EL (cell line): ENCODE data around the gene AGL.
"Not testable (repeated sequence)": the region's sequence is repeated elsewhere in the genome, so short reads cannot be mapped to it uniquely, and the experiment has no call there.

Experiments used
- DNase-seq: peaks from one replicate; pipeline ENCODE4 v3.0.0-alpha.2; 2016

AGL gene

GRCh38 chr1:99849744-99850458, at the start of gene AGL:
AGL (plus strand) TSS chr1:99850361; CDS start chr1:99851043, 682 bp downstream.
- DNase-seq, result peak; percentile 83

GRCh38 chr1:99801584-99801983, 48.6 kb upstream of the AGL start:
- DNase-seq, result no peak

GRCh38 chr1:99806882-99807281, 43.3 kb upstream of the AGL start:
- DNase-seq, result no peak

DNA sequence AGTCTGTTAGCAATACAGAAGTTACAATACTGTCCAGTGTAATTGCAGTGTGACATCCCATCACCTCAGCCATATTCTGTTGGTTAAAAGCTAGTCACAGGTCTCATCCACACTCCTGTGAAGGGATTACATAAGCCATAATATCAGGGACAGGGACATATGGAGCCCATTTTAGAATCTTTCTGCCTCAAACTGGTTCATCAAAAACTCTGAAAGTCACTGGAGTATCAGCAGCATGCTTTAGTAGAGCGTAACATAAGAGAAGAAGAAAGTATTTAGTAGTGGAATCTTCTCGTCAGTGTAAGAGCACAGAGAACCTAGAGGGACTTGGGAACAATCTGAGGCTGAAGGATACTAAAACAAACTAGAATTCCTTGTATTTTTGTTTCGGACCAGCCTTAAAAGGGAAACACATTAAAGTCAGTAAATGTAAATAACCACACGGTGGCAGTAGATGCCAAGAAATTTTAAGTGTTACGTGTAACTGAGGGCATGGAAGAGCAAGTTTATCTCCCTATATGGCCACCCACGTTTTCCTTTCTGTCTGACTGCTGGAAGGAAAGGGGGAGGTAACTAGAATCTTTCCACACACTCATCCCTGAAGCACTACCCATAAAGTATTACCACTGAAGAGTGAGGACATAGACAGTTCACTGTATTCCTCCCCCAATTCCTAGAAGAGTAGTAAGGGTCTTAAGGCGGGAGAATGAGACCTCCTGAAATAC, 41.6 kb upstream of the AGL start:
- peak; percentile 90 for DNase-seq

GRCh38 chr1:99811075-99811474, 39.1 kb upstream of the AGL start:
- DNase-seq, result no peak

DNA sequence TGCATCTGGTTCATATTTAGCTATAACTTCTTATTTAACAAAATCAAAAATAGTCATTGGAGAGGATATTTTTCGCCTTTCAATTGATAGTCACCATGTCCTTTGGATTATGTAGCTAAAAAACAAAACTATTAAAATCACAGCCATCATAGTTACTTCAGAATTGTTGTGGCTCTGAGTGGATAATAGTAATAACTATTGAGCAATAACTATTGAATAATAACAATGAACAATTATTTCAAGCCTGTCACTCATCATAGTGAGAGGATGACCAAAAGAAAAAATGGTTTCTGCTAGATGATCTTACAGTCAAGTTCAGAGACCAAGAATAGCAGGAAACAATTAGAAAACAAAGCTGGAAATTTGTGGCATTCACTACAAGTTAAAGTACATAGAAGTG, 38.4 kb upstream of the AGL start:
- no peak for DNase-seq

GRCh38 chr1:99814373-99814900, 35.7 kb upstream of the AGL start:
- DNase-seq, result no peak

DNA sequence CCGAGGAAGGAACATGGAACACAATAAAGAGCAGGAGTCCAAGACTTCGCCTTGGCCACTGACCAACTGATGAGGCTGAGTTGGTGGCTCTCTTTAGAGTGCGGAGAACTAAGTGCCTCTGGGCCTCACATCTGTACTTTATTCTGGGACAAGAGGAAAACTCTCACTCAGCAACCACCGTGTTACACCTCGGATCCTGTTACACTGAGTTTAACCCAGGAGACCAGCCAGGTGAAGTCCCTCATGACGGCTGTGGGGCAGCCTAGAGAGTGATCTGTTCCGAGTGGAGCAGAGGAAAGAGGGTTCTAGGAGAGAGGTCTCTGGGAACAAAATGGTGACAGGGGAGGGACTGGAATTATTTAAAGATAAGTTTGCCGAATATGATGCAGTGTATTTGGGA, 33.5 kb upstream of the AGL start:
- DNase-seq, result no peak

DNA sequence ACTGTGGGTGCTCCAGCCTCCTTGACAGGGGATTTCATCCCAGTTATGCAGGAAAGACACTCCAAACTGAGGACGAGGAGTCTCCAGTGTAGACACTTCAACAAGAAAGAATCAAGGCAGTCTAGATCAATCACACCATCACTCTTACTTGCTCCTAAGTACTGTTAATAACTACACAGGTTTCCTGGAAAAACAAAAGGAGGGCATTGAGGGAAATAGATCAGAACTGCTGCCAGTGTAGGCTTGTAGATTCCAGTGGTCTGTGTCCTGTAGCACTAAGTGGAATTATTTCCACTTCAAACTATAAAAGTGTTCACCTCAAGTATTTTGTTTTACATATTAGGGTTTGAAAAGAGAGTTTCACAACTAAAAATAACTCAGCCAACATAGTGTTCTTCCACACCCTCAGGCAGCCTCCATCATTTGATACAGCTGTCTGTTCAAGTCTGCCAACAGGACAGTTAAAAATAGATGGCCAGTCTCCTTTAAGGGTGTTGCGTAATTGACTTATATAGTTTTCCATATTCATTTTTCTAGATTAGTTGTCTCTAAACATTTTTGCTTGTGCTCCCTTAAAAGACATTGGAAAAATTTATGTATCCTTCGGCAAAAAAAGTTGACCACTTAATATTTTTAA, 32.0 kb upstream of the AGL start:
- no peak for DNase-seq

DNA sequence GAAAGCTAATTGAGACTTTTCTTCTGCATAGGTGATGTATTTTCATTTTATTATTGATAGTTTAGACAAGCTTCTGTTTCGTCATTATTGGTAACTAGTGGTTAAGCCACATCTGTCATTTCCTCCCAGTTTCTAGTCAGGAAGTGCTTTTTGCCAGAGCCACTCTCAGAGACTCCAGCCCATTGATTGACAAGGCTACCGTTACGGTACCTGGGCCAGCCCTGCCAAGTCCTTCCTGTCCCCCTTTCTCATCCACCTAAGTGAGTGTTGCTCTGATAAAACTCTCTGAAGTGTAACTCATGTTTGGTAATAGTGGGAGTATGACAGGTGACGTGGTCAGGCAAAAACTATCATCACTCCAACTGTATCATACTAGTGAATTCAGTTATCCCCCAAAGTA, 29.6 kb upstream of the AGL start:
- no peak for DNase-seq

- DNase-seq, result no peak
Observed at GRCh38 chr1:99825098-99825497, 25.1 kb upstream of the AGL start.

- DNase-seq, result no peak
Observed at GRCh38 chr1:99825702-99826101, 24.5 kb upstream of the AGL start.

DNA sequence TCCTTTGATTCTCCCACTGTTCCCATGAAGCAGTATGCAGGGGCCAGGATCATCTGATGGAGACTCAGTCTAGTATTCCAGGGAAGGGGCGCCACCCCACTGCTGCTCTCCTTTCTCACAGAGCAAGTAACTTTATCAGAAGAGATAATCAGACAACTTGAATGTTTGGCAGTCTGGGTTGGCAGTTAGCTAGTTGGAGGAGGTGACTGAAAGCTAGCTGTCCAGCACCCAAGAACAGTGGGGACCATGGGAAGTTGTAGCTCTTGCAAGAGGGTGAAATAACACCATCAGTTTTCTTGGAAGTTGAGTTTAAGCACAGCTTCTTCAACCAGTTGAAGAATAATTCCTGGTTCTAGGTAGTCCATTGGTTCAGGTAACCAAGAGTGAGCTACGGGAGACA, 22.2 kb upstream of the AGL start:
- no peak for DNase-seq

- DNase-seq, result no peak
Observed at GRCh38 chr1:99829269-99829668, 20.9 kb upstream of the AGL start.

DNA sequence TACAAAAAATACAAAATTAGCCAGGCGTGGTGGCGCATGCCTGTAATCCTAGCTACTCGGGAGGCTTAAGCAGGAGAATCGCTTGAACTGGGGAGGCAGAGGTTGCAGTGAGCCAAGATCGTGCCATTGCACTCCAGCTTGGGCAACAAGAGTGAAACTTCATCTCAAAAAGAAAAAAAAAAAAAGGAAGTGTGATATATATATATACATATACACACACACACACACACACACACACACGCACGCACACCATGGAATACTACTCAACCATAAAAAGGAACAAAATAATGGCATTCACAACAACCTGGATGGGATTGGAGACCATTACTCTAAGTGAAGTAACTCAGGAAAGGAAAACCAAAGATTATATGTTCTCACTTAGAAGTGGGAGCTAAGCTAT, 16.2 kb upstream of the AGL start:
- not testable (repeated sequence) for DNase-seq

DNA sequence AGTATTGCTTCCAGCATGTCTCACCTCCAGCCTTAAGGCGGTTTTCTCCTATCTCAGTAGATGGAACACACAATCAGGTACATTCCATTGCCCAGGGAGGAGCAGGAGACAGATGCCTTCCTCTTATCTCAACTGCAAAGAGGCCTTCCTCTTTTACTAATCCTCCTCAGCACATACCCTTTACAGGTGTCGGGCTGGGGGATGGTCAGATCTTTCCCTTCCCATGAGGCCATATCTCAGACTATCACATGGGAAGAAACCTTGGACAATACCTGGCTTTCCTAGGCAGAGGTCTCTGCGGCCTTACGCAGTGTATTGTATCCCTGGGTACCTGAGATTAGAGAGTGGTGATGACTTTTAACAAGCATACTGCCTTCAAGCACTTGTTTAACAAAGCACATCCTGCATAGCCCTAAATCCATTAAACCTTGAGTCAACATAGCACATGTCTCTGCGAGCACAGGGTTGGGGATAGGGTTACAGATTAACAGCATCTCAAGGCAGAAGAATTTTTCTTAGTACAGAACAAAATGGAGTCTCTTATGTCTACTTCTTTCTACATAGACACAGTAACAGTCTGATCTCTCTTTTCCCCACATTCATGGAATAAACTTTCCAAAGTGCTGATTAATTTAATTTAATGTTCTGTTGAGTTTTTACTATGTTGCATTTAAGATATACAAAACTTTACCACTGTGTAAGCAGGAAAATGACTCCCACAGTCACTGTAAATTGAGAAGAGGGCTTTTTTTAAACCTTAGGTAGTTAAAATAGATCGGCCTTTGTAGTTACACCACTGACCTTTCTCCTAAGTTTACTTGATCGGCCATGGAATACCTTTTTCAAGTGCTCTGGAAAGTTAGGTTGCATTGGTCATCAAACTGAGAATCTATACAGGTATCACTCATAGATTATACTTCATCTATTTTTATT, 13.7 kb upstream of the AGL start:
- not testable (repeated sequence) for DNase-seq

- DNase-seq, result not testable (repeated sequence)
Observed at GRCh38 chr1:99840353-99840752, 9.8 kb upstream of the AGL start.

- no peak for DNase-seq
Observed at GRCh38 chr1:99843760-99844159, 6.4 kb upstream of the AGL start.

GRCh38 chr1:99845201-99845600, 5.0 kb upstream of the AGL start:
- DNase-seq, result not testable (repeated sequence)

DNA sequence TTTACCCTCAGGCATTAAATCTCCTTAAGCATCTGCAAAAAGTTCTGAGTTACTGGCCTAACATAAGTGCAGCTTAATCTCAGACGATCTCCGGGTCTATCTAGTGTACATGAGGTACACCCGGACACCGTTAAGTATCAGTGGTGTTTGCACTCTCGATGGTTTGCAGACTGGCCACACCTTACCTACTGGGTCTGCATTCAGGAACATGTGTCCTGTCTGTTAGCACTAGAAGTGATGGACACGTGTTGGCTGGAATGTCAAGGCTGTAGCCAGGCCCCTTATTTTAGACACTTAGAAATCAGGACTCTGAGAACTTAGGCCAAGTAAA, 783 bp upstream of the AGL start:
- peak; percentile 3 for DNase-seq

DNA sequence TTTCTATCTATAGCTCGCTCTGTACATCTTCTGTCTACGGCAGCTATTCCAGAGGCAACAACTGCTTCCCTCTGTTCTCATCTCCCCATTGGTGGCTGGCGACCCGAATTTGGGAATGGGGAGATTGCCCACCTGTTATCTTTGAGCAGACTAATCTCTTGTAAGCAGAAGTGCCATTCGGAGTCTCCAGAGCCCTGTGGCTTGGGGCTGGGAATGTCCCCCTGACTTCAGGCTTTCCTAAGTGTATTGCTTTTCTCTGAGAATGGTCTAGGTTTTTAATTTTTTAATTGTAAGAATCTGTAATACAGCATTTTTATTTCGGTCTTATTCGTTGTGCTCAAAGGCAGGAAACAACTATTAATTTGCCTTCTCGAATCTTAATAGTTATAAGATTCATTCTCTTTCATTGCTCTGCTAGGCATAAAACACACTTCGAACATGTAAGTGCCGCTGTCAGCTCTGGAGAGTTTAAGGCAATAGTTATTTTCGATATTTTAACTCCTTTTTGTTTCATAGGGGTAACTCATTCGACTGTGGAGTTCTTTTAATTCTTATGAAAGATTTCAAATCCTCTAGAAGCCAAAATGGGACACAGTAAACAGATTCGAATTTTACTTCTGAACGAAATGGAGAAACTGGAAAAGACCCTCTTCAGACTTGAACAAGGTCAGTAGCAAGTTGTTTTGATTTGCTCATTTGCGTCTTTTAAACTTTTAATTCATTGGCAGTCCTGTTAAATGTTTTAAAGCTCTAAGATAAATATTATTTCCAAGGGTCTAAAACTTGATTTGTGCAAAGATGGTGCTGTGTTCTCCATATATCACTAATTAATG, 514 bp downstream of the AGL start:
- DNase-seq, result peak; percentile 8
